Cardiac fibroblast (primary cell): Measurements from ENCODE around the gene CLASP2.
A peak's percentile ranks its signal among the peaks of the same experiment; 100 is the strongest.

Experiments
- DNase-seq, 2 donors: peaks; one replicate each; pipeline versions ENCODE4 v3.0.0 to v3.0.0-alpha.2; 2010; ENCODE audit warnings: low read depth in 2 of 2
- H3K4me3 ChIP-seq, 2 donors: replicated peaks in 1 of 2; 1 replicate in 1 of 2; 2 replicates in 1 of 2; pipeline ENCODE4 v1.5.1; 2011; ENCODE audit warnings: low read depth in 2 of 2, low read length in 2 of 2, mild to moderate bottlenecking in 2 of 2, moderate library complexity in 1 of 2
- TF ChIP-seq, protein P1 (sequence below): IDR thresholded peaks from one replicate; pipeline ENCODE4 v1.5.1; 2011; ENCODE audit warnings: low read depth, mild to moderate bottlenecking, low read length, inconsistent platforms

Gene CLASP2

DNA sequence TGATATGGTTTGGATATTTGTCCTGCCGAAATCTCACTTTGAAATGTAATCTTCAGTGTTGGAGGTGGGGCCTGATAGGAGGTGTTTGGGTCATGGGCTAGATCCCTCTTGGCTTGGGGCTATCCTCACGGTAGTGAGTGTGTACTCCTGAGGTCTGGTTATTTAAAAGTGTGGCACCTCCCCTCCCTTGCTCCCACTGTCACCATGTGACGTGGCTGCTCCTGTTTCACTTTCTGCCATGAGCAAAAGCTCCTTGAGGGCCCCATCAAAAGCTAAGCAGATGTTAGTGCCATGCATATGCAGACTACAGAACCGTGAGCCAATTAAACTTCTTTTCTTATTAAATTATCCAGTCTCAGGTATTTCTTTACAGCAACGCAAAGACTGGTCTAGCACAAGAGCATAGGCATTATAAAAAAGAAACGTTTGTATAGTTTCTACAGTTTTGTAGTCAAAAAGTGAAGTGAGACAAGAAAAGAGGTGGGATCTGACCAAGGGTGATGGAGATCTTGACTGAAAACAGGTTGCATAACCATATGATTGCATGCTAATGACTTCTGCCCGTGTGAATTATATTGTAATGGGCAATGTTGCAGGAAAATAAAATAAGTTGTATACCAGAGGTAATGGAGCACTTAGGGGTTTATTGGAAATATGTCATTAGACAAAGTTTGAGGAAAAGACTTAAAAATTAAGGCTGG is 28.5 kb upstream of the CLASP2 start:
- H3K4me3 ChIP-seq, result no peak overlapping the region
- no peak for DNase-seq
- TF ChIP-seq, protein P1, sequence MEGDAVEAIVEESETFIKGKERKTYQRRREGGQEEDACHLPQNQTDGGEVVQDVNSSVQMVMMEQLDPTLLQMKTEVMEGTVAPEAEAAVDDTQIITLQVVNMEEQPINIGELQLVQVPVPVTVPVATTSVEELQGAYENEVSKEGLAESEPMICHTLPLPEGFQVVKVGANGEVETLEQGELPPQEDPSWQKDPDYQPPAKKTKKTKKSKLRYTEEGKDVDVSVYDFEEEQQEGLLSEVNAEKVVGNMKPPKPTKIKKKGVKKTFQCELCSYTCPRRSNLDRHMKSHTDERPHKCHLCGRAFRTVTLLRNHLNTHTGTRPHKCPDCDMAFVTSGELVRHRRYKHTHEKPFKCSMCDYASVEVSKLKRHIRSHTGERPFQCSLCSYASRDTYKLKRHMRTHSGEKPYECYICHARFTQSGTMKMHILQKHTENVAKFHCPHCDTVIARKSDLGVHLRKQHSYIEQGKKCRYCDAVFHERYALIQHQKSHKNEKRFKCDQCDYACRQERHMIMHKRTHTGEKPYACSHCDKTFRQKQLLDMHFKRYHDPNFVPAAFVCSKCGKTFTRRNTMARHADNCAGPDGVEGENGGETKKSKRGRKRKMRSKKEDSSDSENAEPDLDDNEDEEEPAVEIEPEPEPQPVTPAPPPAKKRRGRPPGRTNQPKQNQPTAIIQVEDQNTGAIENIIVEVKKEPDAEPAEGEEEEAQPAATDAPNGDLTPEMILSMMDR, result no peak

DNA sequence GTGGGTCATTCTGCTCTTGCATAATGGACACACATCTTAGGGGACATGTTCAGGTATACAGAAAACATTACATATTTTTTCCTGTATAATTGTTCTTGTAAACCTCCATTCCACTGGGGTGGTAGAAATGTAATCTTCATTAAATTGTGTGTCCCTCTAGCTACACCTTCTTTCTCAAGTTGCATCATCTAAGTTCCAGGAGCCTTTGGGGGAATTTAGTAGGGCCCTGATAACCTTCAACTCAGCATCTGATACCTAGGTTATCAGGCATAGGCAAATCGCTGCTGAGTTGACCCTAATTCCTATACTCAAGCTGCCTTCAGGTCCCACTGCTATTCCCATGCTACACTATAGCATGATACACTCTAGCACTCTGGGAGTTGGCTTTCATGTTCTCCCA is 19.1 kb upstream of the CLASP2 start:
- no peak overlapping the region for H3K4me3 ChIP-seq
- DNase-seq, result no peak
- TF ChIP-seq, protein P1, result no peak

DNA sequence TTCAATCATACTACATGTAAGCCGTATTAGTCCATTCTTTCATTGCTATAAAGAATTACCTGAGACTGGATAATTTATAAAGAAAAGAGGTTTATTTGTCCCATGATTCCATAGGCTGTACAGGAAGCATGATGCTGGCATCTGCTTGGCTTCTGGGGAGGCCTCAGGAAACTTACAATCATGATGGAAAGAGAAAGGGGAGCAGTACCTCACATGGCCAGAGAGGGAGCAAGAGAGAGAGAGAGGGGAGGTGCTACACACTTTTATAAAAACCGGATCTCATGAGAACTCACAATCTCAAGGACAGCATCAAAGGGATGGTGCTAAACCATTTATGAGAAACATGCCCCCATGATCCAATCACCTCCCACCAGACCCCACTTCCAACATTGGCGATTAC is 14.3 kb upstream of the CLASP2 start:
- H3K4me3 ChIP-seq, result no peak overlapping the region
- TF ChIP-seq, protein P1, result peak; percentile 46
- peak in 1 of 2 donors; percentile 25 for DNase-seq

DNA sequence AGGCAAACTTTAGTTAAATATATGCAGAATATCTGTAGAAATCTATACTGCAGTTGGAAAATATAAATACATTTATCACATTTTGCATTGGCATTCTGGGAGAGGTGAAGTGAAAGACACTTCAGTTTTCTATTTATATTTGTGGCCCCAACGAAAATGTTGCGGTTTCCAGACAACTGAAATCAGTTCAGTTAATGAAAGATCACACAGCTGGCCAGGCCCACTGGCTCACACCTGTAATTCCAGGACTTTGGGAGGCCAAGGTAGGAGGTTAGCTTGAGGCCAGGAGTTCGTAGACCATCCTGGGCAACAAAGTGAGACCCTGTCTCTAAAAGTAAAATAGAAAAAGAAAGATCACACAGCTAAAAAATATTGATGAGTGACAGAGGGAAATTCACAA is 11.9 kb upstream of the CLASP2 start:
- no peak for DNase-seq
- H3K4me3 ChIP-seq, result no peak overlapping the region
- TF ChIP-seq, protein P1, result no peak

DNA sequence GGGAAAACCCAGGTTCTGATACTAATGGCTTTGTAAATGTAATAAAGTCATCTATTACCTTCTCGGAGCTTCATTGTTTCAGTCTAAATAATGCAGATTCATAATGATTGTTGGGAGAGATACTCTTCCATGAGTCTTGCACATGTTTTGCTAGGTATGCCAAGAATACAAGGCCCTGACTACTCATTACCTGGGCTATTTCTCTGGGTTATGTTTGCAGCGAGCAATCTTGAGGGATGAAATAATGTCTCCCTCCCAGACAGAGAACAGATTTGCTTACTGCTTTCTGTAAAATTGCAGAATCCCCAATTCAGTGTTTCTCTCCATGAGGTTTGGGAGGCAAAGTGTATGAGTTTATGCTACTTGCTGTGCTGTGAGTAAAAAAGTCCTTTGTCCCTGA is 6.2 kb upstream of the CLASP2 start:
- TF ChIP-seq, protein P1, result no peak
- DNase-seq, result no peak

DNA sequence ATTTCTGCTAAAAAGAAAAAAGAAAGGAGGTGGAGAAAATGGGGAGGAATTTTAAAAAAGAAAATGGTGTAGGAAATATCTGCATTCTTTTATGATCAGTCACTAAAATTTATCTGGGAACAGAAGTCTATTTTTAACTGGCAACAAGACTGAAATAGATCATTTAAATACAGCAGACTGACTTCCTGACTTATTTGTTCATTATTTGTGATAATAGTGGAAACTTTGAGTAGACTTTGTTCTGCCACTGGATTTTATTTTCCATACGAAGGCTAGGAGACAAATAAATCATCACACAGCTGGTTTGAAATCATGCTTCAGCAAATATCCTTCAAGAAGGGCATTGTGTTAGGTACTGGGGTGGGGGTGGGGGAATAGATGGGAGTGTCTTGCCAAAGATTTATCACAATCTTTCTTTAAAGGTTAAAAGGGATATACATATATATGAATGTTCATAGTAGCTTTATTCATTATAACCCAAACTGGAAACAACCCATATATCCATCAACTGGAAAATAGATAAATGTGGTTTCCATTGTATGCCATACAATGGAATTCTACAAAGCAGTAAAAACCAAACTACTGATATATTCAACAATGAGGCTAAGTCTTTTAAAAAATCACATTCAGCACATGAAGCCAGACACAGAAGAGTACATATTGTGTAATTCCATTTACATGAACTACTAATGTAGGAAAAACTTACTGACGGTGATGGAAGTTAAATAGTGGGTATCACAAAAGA is 4.7 kb upstream of the CLASP2 start:
- peak; percentile 58 to 66 for DNase-seq
- TF ChIP-seq, protein P1, result no peak
- H3K4me3 ChIP-seq, result no peak overlapping the region

More for the DNA sequence above, 6.2 kb upstream of the CLASP2 start:
- no peak overlapping the region for H3K4me3 ChIP-seq
